ENCODE results near the gene GSTT4.

Gene GSTT4

GRCh38 chr22:24008022-24008283 is 2.7 kb upstream of the GSTT4 start:
- Histone ChIP-seq H3K4me3 (no peak overlapping the region), H3K4me1 (peaks cover 0 to 30% (median 25%) of the 10 kb centered on the region in 4 donors), H3K9me3 (no peaks in the 10 kb centered on the region), H3K27me3 (no peaks in the 10 kb centered on the region), H3K27ac (no peak overlapping the region), H3K36me3 (no peaks in the 10 kb centered on the region)
- TF ChIP-seq, protein P1, sequence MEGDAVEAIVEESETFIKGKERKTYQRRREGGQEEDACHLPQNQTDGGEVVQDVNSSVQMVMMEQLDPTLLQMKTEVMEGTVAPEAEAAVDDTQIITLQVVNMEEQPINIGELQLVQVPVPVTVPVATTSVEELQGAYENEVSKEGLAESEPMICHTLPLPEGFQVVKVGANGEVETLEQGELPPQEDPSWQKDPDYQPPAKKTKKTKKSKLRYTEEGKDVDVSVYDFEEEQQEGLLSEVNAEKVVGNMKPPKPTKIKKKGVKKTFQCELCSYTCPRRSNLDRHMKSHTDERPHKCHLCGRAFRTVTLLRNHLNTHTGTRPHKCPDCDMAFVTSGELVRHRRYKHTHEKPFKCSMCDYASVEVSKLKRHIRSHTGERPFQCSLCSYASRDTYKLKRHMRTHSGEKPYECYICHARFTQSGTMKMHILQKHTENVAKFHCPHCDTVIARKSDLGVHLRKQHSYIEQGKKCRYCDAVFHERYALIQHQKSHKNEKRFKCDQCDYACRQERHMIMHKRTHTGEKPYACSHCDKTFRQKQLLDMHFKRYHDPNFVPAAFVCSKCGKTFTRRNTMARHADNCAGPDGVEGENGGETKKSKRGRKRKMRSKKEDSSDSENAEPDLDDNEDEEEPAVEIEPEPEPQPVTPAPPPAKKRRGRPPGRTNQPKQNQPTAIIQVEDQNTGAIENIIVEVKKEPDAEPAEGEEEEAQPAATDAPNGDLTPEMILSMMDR (IDR thresholded peaks at IDR 0.05) = no peak
- no peak for DNase-seq
- intact Hi-C loops (cut with DNase I; ENCODE audit: low total_unique reads) = no loop called here

- peaks cover 0 to 25% (median 20%) of the 10 kb centered on the region in 4 donors for H3K4me1 ChIP-seq
- H3K4me3 ChIP-seq = no peak overlapping the region
- H3K9me3 ChIP-seq = no peaks in the 10 kb centered on the region
- TF ChIP-seq, protein P1 (IDR thresholded peaks at IDR 0.05) = no peak
- no peak overlapping the region for H3K27ac ChIP-seq
- no peaks in the 10 kb centered on the region for H3K36me3 ChIP-seq
- no peaks in the 10 kb centered on the region for H3K27me3 ChIP-seq
- intact Hi-C loops (cut with DNase I; ENCODE audit: low total_unique reads) = no loop called here
- DNase-seq = no peak
Measured at GRCh38 chr22:24007253-24008021, 2.2 kb upstream of the GSTT4 start.

GRCh38 chr22:24006914-24007214 is 1.6 kb upstream of the GSTT4 start:
- intact Hi-C loops (cut with DNase I; ENCODE audit: low total_unique reads) = no loop called here
- Histone ChIP-seq H3K4me1 (peaks cover 0 to 21% (median 15%) of the 10 kb centered on the region in 4 donors), H3K4me3 (no peak overlapping the region), H3K36me3 (no peaks in the 10 kb centered on the region), H3K27ac (no peak overlapping the region), H3K27me3 (no peaks in the 10 kb centered on the region), H3K9me3 (no peaks in the 10 kb centered on the region)
- DNase-seq = no peak
- TF ChIP-seq, protein P1 (IDR thresholded peaks at IDR 0.05) = no peak

DNA sequence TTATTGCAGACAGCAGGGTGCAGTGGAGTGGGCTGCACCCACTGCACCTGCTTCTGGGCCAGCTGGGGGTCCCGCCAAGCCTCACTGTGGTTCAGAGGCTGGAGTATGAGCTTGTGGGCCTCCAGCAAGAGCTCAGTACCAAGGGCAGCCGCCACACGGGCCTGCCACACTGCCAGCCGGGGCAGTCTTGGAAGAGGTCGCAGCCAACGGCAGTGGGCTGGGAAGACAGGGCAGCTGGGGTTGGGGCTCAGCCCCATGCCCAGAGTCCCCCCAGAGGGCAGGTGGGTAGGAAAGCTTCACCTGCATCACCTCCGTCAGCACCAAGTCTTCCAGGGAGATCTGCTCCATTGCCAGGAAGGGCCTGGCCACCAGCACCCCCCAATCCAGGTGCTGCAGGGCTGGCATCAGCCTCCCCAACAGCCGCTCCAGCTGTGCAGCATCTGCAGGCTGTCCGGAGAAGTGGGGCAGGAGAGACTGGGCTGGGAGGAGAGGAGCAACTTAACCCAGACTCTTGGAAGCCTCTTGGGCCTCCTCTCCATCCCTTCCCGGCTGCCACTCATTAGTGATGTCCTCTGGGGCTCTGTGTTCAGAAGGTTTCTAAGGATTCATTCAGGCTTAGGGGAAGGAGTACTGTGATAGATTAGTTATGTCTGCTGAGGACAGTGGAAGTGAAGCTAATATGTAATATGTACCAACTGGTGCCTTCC is 1.1 kb upstream of the GSTT4 start:
- DNase-seq = no peak
- H3K27me3 ChIP-seq = no peaks in the 10 kb centered on the region
- H3K4me3 ChIP-seq = no peak overlapping the region
- TF ChIP-seq, protein P1 (IDR thresholded peaks at IDR 0.05) = no peak
- peak overlapping the region in 1 of 2 donors; percentile 73 for H3K27ac ChIP-seq
- intact Hi-C loops (cut with DNase I; ENCODE audit: low total_unique reads) = no loop called here
- no peaks in the 10 kb centered on the region for H3K36me3 ChIP-seq
- no peaks in the 10 kb centered on the region for H3K9me3 ChIP-seq
- peaks cover 0 to 21% (median 11%) of the 10 kb centered on the region in 4 donors for H3K4me1 ChIP-seq

- Histone ChIP-seq H3K4me3 (no peak overlapping the region), H3K27me3 (no peaks in the 10 kb centered on the region), H3K27ac (no peak overlapping the region), H3K36me3 (no peaks in the 10 kb centered on the region), H3K9me3 (no peaks in the 10 kb centered on the region), H3K4me1 (peaks cover 0 to 17% (median 11%) of the 10 kb centered on the region in 4 donors)
- intact Hi-C loops (cut with DNase I; ENCODE audit: low total_unique reads) = no loop called here
- DNase-seq = no peak
- TF ChIP-seq, protein P1 (IDR thresholded peaks at IDR 0.05) = no peak
Measured at GRCh38 chr22:24003887-24004286, 1.4 kb downstream of the GSTT4 start.

Measured in tibial artery (tissue), 4 donors.